Measurements from ENCODE around the gene ZNF181.

- TF ChIP-seq CTCF (IDR thresholded peaks at IDR 0.05) (no peak), POLR2A (IDR thresholded peaks at IDR 0.05) (no peak)
Measured at GRCh38 chr19:34731964-34732363, 2.1 kb upstream of the ZNF181 start.

All from testis (tissue), 2 donors.